Esophagus muscularis mucosa (tissue), 4 donors: Measurements from ENCODE around the gene MAP2K6. TPM values are rescaled to one million over a fixed set of nuclear protein-coding genes. Genes with fewer than 3 reads are reported as not detected.

Experiments used
- DNase-seq: peaks from one replicate; pipeline ENCODE4 v3.0.0-alpha.2; 2017; ENCODE audit errors: extremely low spot score
- H3K27ac ChIP-seq, 4 donors: fragments of 200-600 bp; sonication (generic); replicated peaks in 1 of 4; 1 replicate in 3 of 4; 2 replicates in 1 of 4; pipeline ENCODE4 v1.5.1; 2016 to 2019; ENCODE audit warnings: mild to moderate bottlenecking in 1 of 4
- H3K27me3 ChIP-seq, 4 donors: fragments of 200-600 bp; sonication (generic); one replicate each; pipeline versions ENCODE4 v1.5.1 to v1.6.0; 2016 to 2019
- H3K36me3 ChIP-seq, 4 donors: fragments of 200-600 bp; sonication (generic); one replicate each; pipeline ENCODE4 v1.5.1; 2016 to 2019
- H3K4me1 ChIP-seq, 4 donors: fragments of 200-600 bp; sonication (generic); one replicate each; pipeline ENCODE4 v1.5.1; 2016 to 2019
- H3K4me3 ChIP-seq, 4 donors: fragments of 200-600 bp; sonication (generic); 1 replicate in 2 of 4; 2 replicates in 2 of 4; pipeline ENCODE4 v1.5.1; 2016 to 2019; ENCODE audit warnings: mild to moderate bottlenecking in 4 of 4, moderate library complexity in 1 of 4
- H3K9me3 ChIP-seq, 4 donors: fragments of 200-600 bp; sonication (generic); 1 replicate in 3 of 4; 2 replicates in 1 of 4; pipeline ENCODE4 v1.5.1; 2016 to 2019
- EP300 ChIP-seq: sonication (generic); formaldehyde crosslinking; IDR thresholded peaks from one replicate; pipeline ENCODE4 v1.6.1; 2017; ENCODE audit warnings: antibody characterized with exemption
- POLR2A ChIP-seq: fragments of 450-650 bp; IDR thresholded peaks from one replicate; pipeline ENCODE4 v1.6.1; 2017; ENCODE audit warnings: antibody characterized with exemption, moderate library complexity, mild to moderate bottlenecking, low read depth
- POLR2AphosphoS5 ChIP-seq, 2 donors: sonication (generic); formaldehyde crosslinking; IDR thresholded peaks; one replicate each; pipeline ENCODE4 v1.6.1; 2017; ENCODE audit warnings: antibody characterized with exemption in 2 of 2
- WGBS: methylation state at CpG from one replicate; pipeline ENCODE4 v1.1.5; 2018; 5-methylcytosine and 5-hydroxymethylcytosine counted together
- intact Hi-C: fragments of 100-400 bp; cut with DNase I; formaldehyde crosslinking; loops from one replicate; pipeline ENCODE4 v1.15.1; 2023
- total RNA-seq, 4 donors: library from RNA; depleted of rRNA; stranded (reverse); fragments of >200 nt; gene quantifications; one replicate each; pipeline versions ENCODE4 v1.1.0 to v1.2.1, GENCODE V29; 2016
- TF ChIP-seq, protein P1 (sequence below), 3 experiments: fragments of 200-600 bp in 2 of 3; fragments of 450-650 bp in 1 of 3; sonication (generic) in 2 of 3; IDR thresholded peaks; one replicate each; pipeline ENCODE4 v1.5.1; 2017 to 2019; ENCODE audit warnings: antibody characterized with exemption in 3 of 3, mild to moderate bottlenecking in 2 of 3, moderate library complexity in 1 of 3

MAP2K6 gene
- total RNA-seq, 4 donors from 2014 or later = 0.83 to 3.1 (median 1.5) TPM

DNA sequence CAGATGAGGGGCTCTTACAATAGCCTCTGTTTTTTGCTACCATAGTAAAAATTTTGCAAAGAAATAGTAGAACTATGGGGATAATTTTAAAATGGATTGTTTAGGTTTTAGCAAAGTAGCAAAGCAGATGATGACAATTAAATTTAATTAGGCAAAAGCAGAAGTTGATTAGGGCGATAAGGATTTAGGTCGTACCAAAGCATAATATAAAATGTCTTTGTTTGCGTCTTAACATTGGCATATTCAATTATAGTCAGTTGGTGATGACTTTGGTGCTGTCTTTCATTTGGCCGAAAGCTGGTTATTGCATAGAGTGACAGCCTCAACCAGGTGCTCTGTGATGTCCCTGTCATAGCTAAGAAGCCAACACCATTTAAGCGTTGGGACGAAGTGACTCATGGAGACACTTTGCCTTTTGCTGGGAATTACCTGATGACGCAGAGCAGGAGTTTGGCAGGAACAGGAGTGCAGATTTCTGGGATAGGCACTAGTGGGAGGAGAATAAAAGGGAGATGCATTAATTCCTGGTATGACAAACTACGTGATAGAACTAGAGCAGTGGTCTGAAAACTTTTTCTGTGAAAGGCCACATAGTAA is 38.3 kb downstream of the MAP2K6 start:
- 92% methylated on average over 8 of the region's 8 CpGs for WGBS
- H3K4me1 ChIP-seq = peaks cover 8 to 12% (median 12%) of the 10 kb centered on the region in 4 donors

DNA sequence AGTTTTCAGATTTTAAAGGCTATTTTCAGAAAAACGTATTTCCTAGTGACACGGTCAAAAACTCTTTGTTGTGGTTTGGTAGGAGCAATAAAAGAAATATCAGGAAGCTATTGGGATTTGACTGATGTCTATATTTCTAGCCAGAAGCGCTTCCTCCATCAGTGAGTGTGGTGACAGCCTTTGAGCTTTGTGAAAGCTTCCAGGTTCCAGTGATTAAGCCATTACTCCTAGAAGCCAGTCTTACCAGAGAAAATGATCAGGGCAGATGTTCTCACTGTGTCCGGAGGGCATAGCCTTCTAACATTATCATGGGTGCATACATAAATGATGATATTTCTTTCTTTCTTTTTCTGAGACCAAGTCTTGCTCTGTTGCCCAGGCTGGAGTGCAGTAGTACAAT is 39.6 kb downstream of the MAP2K6 start:
- H3K27me3 ChIP-seq = no peaks in the 10 kb centered on the region
- H3K9me3 ChIP-seq = no peaks in the 10 kb centered on the region
- DNase-seq = no peak
- 88% methylated on average over 4 of the region's 4 CpGs for WGBS
- H3K4me1 ChIP-seq = no peaks in the 10 kb centered on the region
- H3K27ac ChIP-seq = no peak overlapping the region
- intact Hi-C loops = no loop called here
- H3K4me3 ChIP-seq = no peak overlapping the region
- no peaks in the 10 kb centered on the region for H3K36me3 ChIP-seq
- TF ChIP-seq EP300 (no peak), POLR2A (no peak), POLR2AphosphoS5 (IDR thresholded peaks at IDR 0.05) (no peak)
- TF ChIP-seq, protein P1, sequence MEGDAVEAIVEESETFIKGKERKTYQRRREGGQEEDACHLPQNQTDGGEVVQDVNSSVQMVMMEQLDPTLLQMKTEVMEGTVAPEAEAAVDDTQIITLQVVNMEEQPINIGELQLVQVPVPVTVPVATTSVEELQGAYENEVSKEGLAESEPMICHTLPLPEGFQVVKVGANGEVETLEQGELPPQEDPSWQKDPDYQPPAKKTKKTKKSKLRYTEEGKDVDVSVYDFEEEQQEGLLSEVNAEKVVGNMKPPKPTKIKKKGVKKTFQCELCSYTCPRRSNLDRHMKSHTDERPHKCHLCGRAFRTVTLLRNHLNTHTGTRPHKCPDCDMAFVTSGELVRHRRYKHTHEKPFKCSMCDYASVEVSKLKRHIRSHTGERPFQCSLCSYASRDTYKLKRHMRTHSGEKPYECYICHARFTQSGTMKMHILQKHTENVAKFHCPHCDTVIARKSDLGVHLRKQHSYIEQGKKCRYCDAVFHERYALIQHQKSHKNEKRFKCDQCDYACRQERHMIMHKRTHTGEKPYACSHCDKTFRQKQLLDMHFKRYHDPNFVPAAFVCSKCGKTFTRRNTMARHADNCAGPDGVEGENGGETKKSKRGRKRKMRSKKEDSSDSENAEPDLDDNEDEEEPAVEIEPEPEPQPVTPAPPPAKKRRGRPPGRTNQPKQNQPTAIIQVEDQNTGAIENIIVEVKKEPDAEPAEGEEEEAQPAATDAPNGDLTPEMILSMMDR (IDR thresholded peaks at IDR 0.05) = no peak

More for the DNA sequence above, 38.3 kb downstream of the MAP2K6 start:
- DNase-seq = no peak
- H3K4me3 ChIP-seq = no peak overlapping the region
- intact Hi-C loops = no loop called here
- H3K27ac ChIP-seq = no peak overlapping the region
- TF ChIP-seq POLR2AphosphoS5 (IDR thresholded peaks at IDR 0.05) (no peak), EP300 (no peak), POLR2A (no peak)
- TF ChIP-seq, protein P1 (IDR thresholded peaks at IDR 0.05) = no peak
- no peaks in the 10 kb centered on the region for H3K9me3 ChIP-seq
- H3K27me3 ChIP-seq = no peaks in the 10 kb centered on the region
- H3K36me3 ChIP-seq = no peaks in the 10 kb centered on the region

DNA sequence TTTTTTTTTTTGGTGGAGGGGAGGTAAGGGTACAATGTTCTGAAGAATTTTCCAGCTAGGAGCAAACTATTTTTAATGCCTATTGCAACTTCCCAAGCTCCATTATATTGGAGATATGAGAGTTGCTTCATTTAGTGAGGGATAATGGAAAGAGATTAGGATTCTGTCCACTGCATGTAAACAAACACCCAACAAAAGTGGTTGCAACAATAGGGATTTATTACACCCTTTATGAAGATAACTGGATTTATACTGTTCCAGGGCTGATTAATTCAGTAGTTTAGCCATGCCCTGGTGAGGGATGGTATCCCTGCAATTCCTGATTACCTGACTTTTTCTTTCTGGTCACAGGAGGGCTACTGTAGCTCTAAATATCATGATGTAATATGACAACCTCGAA is 40.5 kb downstream of the MAP2K6 start:
- 64% methylated on average over 1 of the region's 1 CpG for WGBS
- no peak overlapping the region for H3K27ac ChIP-seq
- no peaks in the 10 kb centered on the region for H3K36me3 ChIP-seq
- H3K4me3 ChIP-seq = no peak overlapping the region
- H3K27me3 ChIP-seq = no peaks in the 10 kb centered on the region
- no peaks in the 10 kb centered on the region for H3K9me3 ChIP-seq
- intact Hi-C loops = no loop called here
- no peaks in the 10 kb centered on the region for H3K4me1 ChIP-seq
- TF ChIP-seq EP300 (no peak), POLR2AphosphoS5 (IDR thresholded peaks at IDR 0.05) (no peak), POLR2A (no peak)
- TF ChIP-seq, protein P1 (IDR thresholded peaks at IDR 0.05) = no peak
- no peak for DNase-seq

DNA sequence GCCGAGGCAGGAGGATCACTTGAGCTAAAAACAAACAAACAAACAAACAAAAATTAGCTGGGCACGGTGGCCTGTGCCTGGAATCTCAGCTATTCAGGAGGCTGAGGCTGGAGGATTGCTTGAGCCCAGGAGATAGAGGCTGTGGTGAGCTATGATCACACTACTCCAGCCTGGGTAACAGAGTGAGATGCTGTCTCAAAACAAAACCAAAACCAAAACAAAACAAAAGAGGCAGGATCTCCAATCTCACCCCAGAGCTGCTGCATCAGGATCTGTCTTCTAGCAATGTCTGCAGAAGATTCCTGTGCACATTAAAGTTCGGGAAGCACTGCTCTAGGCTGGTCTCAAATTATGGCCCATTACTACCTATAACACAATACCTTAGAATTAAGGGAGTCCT is 43.1 kb downstream of the MAP2K6 start:
- no peaks in the 10 kb centered on the region for H3K36me3 ChIP-seq
- 83% methylated on average over 3 of the region's 3 CpGs for WGBS
- H3K4me1 ChIP-seq = peaks cover 0 to 8% (median 3%) of the 10 kb centered on the region in 4 donors
- H3K27ac ChIP-seq = no peak overlapping the region
- H3K4me3 ChIP-seq = no peak overlapping the region
- H3K27me3 ChIP-seq = no peaks in the 10 kb centered on the region
- no peaks in the 10 kb centered on the region for H3K9me3 ChIP-seq
- intact Hi-C loops = no loop called here
- TF ChIP-seq POLR2A (no peak), POLR2AphosphoS5 (IDR thresholded peaks at IDR 0.05) (no peak), EP300 (no peak)
- TF ChIP-seq, protein P1 (IDR thresholded peaks at IDR 0.05) = no peak
- no peak for DNase-seq
